H9 (cell line): Measurements from ENCODE around the gene LRRC3B. TPM values are rescaled to one million over a fixed set of nuclear protein-coding genes. Genes with fewer than 3 reads are reported as not detected.

Source experiments
- DNase-seq: peaks from one replicate; pipeline ENCODE4 v3.0.0-alpha.2; 2017
- H2AFZ ChIP-seq: one replicate; pipeline ENCODE4 v1.6.1; 2013; ENCODE audit warnings: mild to moderate bottlenecking, low read length, control low read depth, moderate library complexity
- H2AK5ac ChIP-seq: 2 replicates; pipeline ENCODE4 v1.6.1; 2013; ENCODE audit warnings: low read length, control low read depth, mixed read lengths; ENCODE audit not compliant: insufficient read length
- H2BK120ac ChIP-seq: one replicate; pipeline ENCODE4 v1.6.1; 2013; ENCODE audit warnings: low read depth, mild to moderate bottlenecking, low read length, control low read depth, inconsistent platforms; ENCODE audit not compliant: poor library complexity, severe bottlenecking
- H2BK12ac ChIP-seq: 2 replicates; pipeline ENCODE4 v1.6.1; 2013; ENCODE audit warnings: low read length, control low read depth, mixed read lengths, low read depth; ENCODE audit not compliant: insufficient read length
- H2BK15ac ChIP-seq: 2 replicates; pipeline ENCODE4 v1.6.1; 2013; ENCODE audit warnings: low read depth, low read length, control low read depth
- H2BK20ac ChIP-seq: one replicate; pipeline ENCODE4 v1.6.1; 2013; ENCODE audit warnings: low read depth, mild to moderate bottlenecking, low read length, control low read depth, inconsistent platforms; ENCODE audit not compliant: poor library complexity, severe bottlenecking
- H2BK5ac ChIP-seq: 2 replicates; pipeline ENCODE4 v1.6.1; 2013; ENCODE audit warnings: low read length, control low read depth, mixed read lengths; ENCODE audit not compliant: insufficient read length
- H3K14ac ChIP-seq: 2 replicates; pipeline ENCODE4 v1.6.1; 2013; ENCODE audit warnings: low read length, control low read depth; ENCODE audit not compliant: insufficient read depth
- H3K18ac ChIP-seq: 2 replicates; pipeline ENCODE4 v1.6.1; 2013; ENCODE audit warnings: low read depth, mild to moderate bottlenecking, mixed read lengths, low read length, control low read depth; ENCODE audit not compliant: insufficient read length
- H3K23ac ChIP-seq: 2 replicates; pipeline ENCODE4 v1.6.1; 2013; ENCODE audit warnings: low read length, control low read depth, mixed read lengths, low read depth; ENCODE audit not compliant: insufficient read length
- H3K23me2 ChIP-seq: 2 replicates; pipeline ENCODE4 v1.6.1; 2013; ENCODE audit warnings: low read depth, mild to moderate bottlenecking, mixed read lengths, low read length, control low read depth; ENCODE audit not compliant: insufficient read length, poor library complexity, severe bottlenecking
- H3K27ac ChIP-seq: 2 replicates; pipeline ENCODE4 v1.5.1; 2013; ENCODE audit warnings: low read length, control low read depth, mixed read lengths, low read depth; ENCODE audit not compliant: insufficient read length
- H3K27me3 ChIP-seq: 2 replicates; pipeline ENCODE4 v1.6.1; 2013; ENCODE audit warnings: low read length, control low read depth, inconsistent platforms; ENCODE audit not compliant: insufficient read depth
- H3K4ac ChIP-seq: 2 replicates; pipeline ENCODE4 v1.6.1; 2013; ENCODE audit warnings: low read depth, mild to moderate bottlenecking, control low read depth, inconsistent platforms, low read length, moderate library complexity
- H3K4me1 ChIP-seq: 2 replicates; pipeline ENCODE4 v1.6.1; 2013; ENCODE audit warnings: low read length, control low read depth, inconsistent platforms; ENCODE audit not compliant: insufficient read depth
- H3K4me2 ChIP-seq: 2 replicates; pipeline ENCODE4 v1.6.1; 2013; ENCODE audit warnings: low read length, control low read depth, mixed read lengths; ENCODE audit not compliant: insufficient read length, insufficient read depth
- H3K56ac ChIP-seq: 2 replicates; pipeline ENCODE4 v1.6.1; 2013; ENCODE audit warnings: low read depth, mild to moderate bottlenecking, mixed read lengths, low read length, control low read depth; ENCODE audit not compliant: insufficient read length
- H3K79me1 ChIP-seq: 2 replicates; pipeline ENCODE4 v1.6.1; 2013; ENCODE audit warnings: low read depth, mild to moderate bottlenecking, moderate library complexity, low read length, control low read depth, inconsistent platforms; ENCODE audit not compliant: insufficient read depth, poor library complexity, severe bottlenecking
- H3K79me2 ChIP-seq: 2 replicates; pipeline ENCODE4 v1.6.1; 2013; ENCODE audit warnings: low read length, control low read depth, inconsistent platforms; ENCODE audit not compliant: insufficient read depth
- H3K9ac ChIP-seq: 2 replicates; pipeline ENCODE4 v1.6.1; 2013; ENCODE audit warnings: low read length, control low read depth, mixed read lengths; ENCODE audit not compliant: insufficient read length; ENCODE audit errors: extremely low read depth
- H3K9me3 ChIP-seq: one replicate; pipeline ENCODE4 v1.6.1; 2013; ENCODE audit warnings: low read depth, low read length, inconsistent platforms; ENCODE audit not compliant: control insufficient read depth
- H3T11ph ChIP-seq: one replicate; pipeline ENCODE4 v1.6.1; 2013; ENCODE audit warnings: mild to moderate bottlenecking, low read length, control low read depth, inconsistent platforms
- H4K20me1 ChIP-seq: one replicate; pipeline ENCODE4 v1.6.1; 2013; ENCODE audit not compliant: control insufficient read depth, insufficient read length, insufficient read depth
- H4K5ac ChIP-seq: 2 replicates; pipeline ENCODE4 v1.6.1; 2013; ENCODE audit warnings: low read depth, mild to moderate bottlenecking, mixed read lengths, low read length, control low read depth; ENCODE audit not compliant: insufficient read length
- H4K8ac ChIP-seq: replicated peaks from 2 replicates; pipeline ENCODE4 v1.6.1; 2013; ENCODE audit warnings: low read length, control low read depth, mixed read lengths, low read depth; ENCODE audit not compliant: insufficient read length
- H4K91ac ChIP-seq: 2 replicates; pipeline ENCODE4 v1.6.1; 2013; ENCODE audit warnings: low read depth, mild to moderate bottlenecking, moderate library complexity, mixed read lengths, low read length, control low read depth; ENCODE audit not compliant: insufficient read length
- H3K27ac Mint-ChIP-seq, 3 experiments: 2 replicates in 2 of 3; 3 replicates in 1 of 3; pipeline ENCODE4 v1.8.0; 2020 to 2021; ENCODE audit warnings: mixed read lengths in 3 of 3, mild to moderate bottlenecking in 1 of 3, moderate library complexity in 1 of 3
- H3K27me3 Mint-ChIP-seq: 2 replicates; pipeline ENCODE4 v1.8.0; 2021; ENCODE audit warnings: low read depth, mild to moderate bottlenecking, moderate library complexity, mixed read lengths
- H3K36me3 Mint-ChIP-seq, 3 experiments: 2 replicates in 2 of 3; 3 replicates in 1 of 3; pipeline ENCODE4 v1.8.0; 2020 to 2021; ENCODE audit warnings: low read depth in 3 of 3, mixed read lengths in 3 of 3; ENCODE audit not compliant: insufficient read depth in 1 of 3
- H3K4me1 Mint-ChIP-seq, 2 experiments: 2 replicates each; pipeline ENCODE4 v1.8.0; 2020; ENCODE audit warnings: mixed read lengths in 2 of 2
- H3K4me3 Mint-ChIP-seq, 2 experiments: 2 replicates in 1 of 2; 3 replicates in 1 of 2; pipeline ENCODE4 v1.8.0; 2020 to 2021; ENCODE audit warnings: mild to moderate bottlenecking in 2 of 2, mixed read lengths in 2 of 2, moderate library complexity in 1 of 2
- H3K9me3 Mint-ChIP-seq, 2 experiments: 2 replicates in 1 of 2; 3 replicates in 1 of 2; pipeline ENCODE4 v1.8.0; 2020; ENCODE audit warnings: mild to moderate bottlenecking in 2 of 2, mixed read lengths in 2 of 2, moderate library complexity in 1 of 2
- WGBS: extraction: QIAGEN DNeasy Blood & Tissue Kit; methylation state at CpG from one replicate; pipeline ENCODE4 v1.1.7; 2013; ENCODE audit warnings: missing lambda C conversion rate, low lambda C conversion rate, mixed read lengths; ENCODE audit not compliant: insufficient read length; ENCODE audit errors: extremely low coverage; 5-methylcytosine and 5-hydroxymethylcytosine counted together
- total RNA-seq: library from RNA; stranded (reverse); gene quantifications from 2 replicates; pipeline ENCODE4 v1.2.1, GENCODE V29; 2021
- TF ChIP-seq, protein P1 (sequence below): fragments of 200-600 bp; sonication (generic); conservative IDR thresholded peaks from 3 replicates; pipeline ENCODE4 v1.8.0; 2021; ENCODE audit warnings: antibody characterized with exemption, mild to moderate bottlenecking

The LRRC3B gene
- total RNA-seq, 1 experiment from 2014 or later: 0.35 TPM

DNA sequence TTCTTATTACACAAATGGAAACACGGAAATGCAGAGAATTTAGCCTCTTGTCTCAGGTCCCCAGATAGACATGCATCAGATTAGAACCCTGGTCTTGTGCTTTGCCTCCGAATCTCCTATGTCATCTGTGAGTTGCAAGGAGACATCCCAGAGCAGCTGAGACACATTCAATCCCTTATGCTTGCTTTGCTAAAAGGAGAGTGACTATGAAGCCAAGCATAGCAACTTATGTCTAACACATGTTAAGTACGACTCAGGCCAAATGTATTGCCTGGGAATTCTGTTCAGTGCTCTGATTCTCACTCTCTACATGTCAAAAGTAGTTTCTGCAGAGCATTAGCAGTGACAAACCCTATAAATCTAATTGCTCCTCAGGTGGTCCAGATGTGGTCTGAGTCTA, 30.6 kb upstream of the LRRC3B start:
- Mint-ChIP-seq H3K4me3 (no peak overlapping the region), H3K9me3 (no peaks in the 10 kb centered on the region), H3K27ac (no peak overlapping the region), H3K27me3 (no peaks in the 10 kb centered on the region), H3K36me3 (no peaks in the 10 kb centered on the region), H3K4me1 (no peaks in the 10 kb centered on the region)
- no peak overlapping the region for H2BK12ac ChIP-seq
- H3K23me2 ChIP-seq: no peaks in the 10 kb centered on the region
- DNase-seq: no peak
- H3K4ac ChIP-seq: no peak overlapping the region
- no peak overlapping the region for H3K9ac ChIP-seq
- H4K8ac ChIP-seq: no peak overlapping the region
- H2BK5ac ChIP-seq: no peak overlapping the region
- no peak overlapping the region for H2AFZ ChIP-seq
- H3K9me3 ChIP-seq: no peaks in the 10 kb centered on the region
- H4K91ac ChIP-seq: no peak overlapping the region
- no peak overlapping the region for H2BK120ac ChIP-seq
- H3K27me3 ChIP-seq: no peaks in the 10 kb centered on the region
- no peaks in the 10 kb centered on the region for H4K20me1 ChIP-seq
- no peak overlapping the region for H3K56ac ChIP-seq
- H4K5ac ChIP-seq: no peak overlapping the region
- H3K27ac ChIP-seq: no peak overlapping the region
- TF ChIP-seq, protein P1, sequence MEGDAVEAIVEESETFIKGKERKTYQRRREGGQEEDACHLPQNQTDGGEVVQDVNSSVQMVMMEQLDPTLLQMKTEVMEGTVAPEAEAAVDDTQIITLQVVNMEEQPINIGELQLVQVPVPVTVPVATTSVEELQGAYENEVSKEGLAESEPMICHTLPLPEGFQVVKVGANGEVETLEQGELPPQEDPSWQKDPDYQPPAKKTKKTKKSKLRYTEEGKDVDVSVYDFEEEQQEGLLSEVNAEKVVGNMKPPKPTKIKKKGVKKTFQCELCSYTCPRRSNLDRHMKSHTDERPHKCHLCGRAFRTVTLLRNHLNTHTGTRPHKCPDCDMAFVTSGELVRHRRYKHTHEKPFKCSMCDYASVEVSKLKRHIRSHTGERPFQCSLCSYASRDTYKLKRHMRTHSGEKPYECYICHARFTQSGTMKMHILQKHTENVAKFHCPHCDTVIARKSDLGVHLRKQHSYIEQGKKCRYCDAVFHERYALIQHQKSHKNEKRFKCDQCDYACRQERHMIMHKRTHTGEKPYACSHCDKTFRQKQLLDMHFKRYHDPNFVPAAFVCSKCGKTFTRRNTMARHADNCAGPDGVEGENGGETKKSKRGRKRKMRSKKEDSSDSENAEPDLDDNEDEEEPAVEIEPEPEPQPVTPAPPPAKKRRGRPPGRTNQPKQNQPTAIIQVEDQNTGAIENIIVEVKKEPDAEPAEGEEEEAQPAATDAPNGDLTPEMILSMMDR: no peak
- H3K23ac ChIP-seq: no peak overlapping the region
- H3K4me2 ChIP-seq: no peak overlapping the region
- WGBS: no CpG with 5 or more reads among the region's 3 CpGs
- H2BK15ac ChIP-seq: no peak overlapping the region
- no peak overlapping the region for H3T11ph ChIP-seq
- no peak overlapping the region for H2BK20ac ChIP-seq
- H2AK5ac ChIP-seq: no peak overlapping the region
- no peak overlapping the region for H3K14ac ChIP-seq
- H3K18ac ChIP-seq: no peak overlapping the region
- H3K79me1 ChIP-seq: no peaks in the 10 kb centered on the region
- H3K79me2 ChIP-seq: no peaks in the 10 kb centered on the region
- no peaks in the 10 kb centered on the region for H3K4me1 ChIP-seq
